SU-DHL-6 (cell line): ENCODE measurements around the gene ZMAT3.

Experiments used
- H2AFZ ChIP-seq: fragments of 200-600 bp; sonication (generic); 2 replicates; pipeline ENCODE4 v1.6.1; 2014; ENCODE audit warnings: low read depth, mild to moderate bottlenecking, moderate library complexity, mixed read lengths, antibody characterized with exemption, low read length; ENCODE audit not compliant: severe bottlenecking
- H3F3A ChIP-seq: fragments of 200-600 bp; shearing (Covaris generic); 2 replicates; pipeline ENCODE4 v1.6.0; 2016; ENCODE audit warnings: antibody characterized with exemption, mild to moderate bottlenecking; ENCODE audit not compliant: insufficient read depth
- H3K27ac ChIP-seq: fragments of 200-600 bp; sonication (generic); 2 replicates; pipeline ENCODE4 v1.5.1; 2016; ENCODE audit warnings: low read depth, mild to moderate bottlenecking, low read length, moderate library complexity, mixed read lengths
- H3K27me3 ChIP-seq: fragments of 200-600 bp; sonication (generic), shearing (Covaris generic); 2 replicates; pipeline ENCODE4 v1.6.0; 2014; ENCODE audit warnings: mild to moderate bottlenecking, low read length
- H3K36me3 ChIP-seq: fragments of 200-600 bp; sonication (generic); 2 replicates; pipeline ENCODE4 v1.6.1; 2014; ENCODE audit warnings: mild to moderate bottlenecking, low read length, mixed read lengths
- H3K4me2 ChIP-seq: fragments of 300-600, 200-600 bp; shearing (Covaris generic), sonication (generic); 2 replicates; pipeline ENCODE4 v1.6.0; 2014; ENCODE audit warnings: low read length, low read depth, mild to moderate bottlenecking; ENCODE audit not compliant: poor library complexity, severe bottlenecking
- H3K4me3 ChIP-seq: fragments of 200-600 bp; sonication (generic); 2 replicates; pipeline ENCODE4 v1.5.1; 2014; ENCODE audit warnings: antibody characterized with exemption, low read length, mild to moderate bottlenecking, mixed read lengths; ENCODE audit not compliant: insufficient read depth, poor library complexity, severe bottlenecking
- H3K79me2 ChIP-seq: fragments of 200-600 bp; sonication (generic); 2 replicates; pipeline ENCODE4 v1.6.1; 2014; ENCODE audit warnings: mild to moderate bottlenecking, low read length, moderate library complexity; ENCODE audit not compliant: insufficient read depth
- H3K9ac ChIP-seq: fragments of 200-600 bp; sonication (generic); 2 replicates; pipeline ENCODE4 v1.7.0; 2014; ENCODE audit warnings: mild to moderate bottlenecking, low read length
- H3K9me2 ChIP-seq: fragments of 200-600 bp; sonication (generic); replicated peaks from 2 replicates; pipeline ENCODE4 v1.6.1; 2014; ENCODE audit warnings: low read length; ENCODE audit not compliant: insufficient read depth
- H3K9me3 ChIP-seq: fragments of 200-600 bp; sonication (generic); 2 replicates; pipeline ENCODE4 v1.6.1; 2014; ENCODE audit warnings: low read length, mixed read lengths; ENCODE audit not compliant: insufficient read depth
- H4K20me1 ChIP-seq: fragments of 200-600 bp; sonication (generic); 2 replicates; pipeline ENCODE4 v1.6.1; 2014; ENCODE audit warnings: low read depth, mild to moderate bottlenecking, antibody characterized with exemption, low read length, moderate library complexity, mixed read lengths
- EZH2phosphoT487 ChIP-seq: fragments of 200-600 bp; sonication (generic), shearing (Covaris generic); conservative IDR thresholded peaks from 2 replicates; pipeline ENCODE4 v1.6.1; 2018; ENCODE audit warnings: mild to moderate bottlenecking, antibody characterized with exemption, low read length, moderate library complexity, mixed read lengths
- TF ChIP-seq, protein P1 (sequence below): fragments of 200-600 bp; sonication (generic); IDR thresholded peaks from one replicate; pipeline ENCODE4 v1.5.1; 2017; ENCODE audit warnings: antibody characterized with exemption, mild to moderate bottlenecking, low read length, moderate library complexity; ENCODE audit not compliant: insufficient read depth, poor library complexity, severe bottlenecking

Gene ZMAT3

DNA sequence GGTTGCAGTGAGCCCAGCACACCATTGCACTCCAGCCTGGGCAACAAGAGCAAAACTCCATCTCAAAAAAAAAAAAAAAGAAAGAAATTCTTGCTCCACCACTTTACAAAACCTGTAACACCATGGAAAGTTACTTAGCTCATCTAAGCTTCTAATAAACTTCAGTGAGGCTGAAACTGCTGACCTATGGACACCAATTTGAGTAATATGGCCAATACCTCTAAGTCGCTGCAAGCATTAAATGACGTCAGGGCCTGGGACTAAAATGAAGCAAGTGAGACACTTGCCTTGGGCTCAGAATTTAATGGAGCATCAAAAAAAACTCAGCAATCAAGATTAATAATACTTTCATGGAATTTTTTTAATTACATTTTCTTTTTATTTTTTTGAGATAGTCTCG lies 42.5 kb downstream of the ZMAT3 start:
- Histone ChIP-seq H3K9me3 (no peaks in the 10 kb centered on the region), H3K27me3 (no peaks in the 10 kb centered on the region), H3K79me2 (no peaks in the 10 kb centered on the region; the same call in 1 of the 2 replicates), H4K20me1 (no peaks in the 10 kb centered on the region), H3K9me2 (no peaks in the 10 kb centered on the region), H3K4me2 (no peak overlapping the region), H3K36me3 (no peaks in the 10 kb centered on the region), H3F3A (no peaks in the 10 kb centered on the region), H3K9ac (no peak overlapping the region), H2AFZ (no peak overlapping the region), H3K4me3 (no peak overlapping the region), H3K27ac (no peak overlapping the region)
- no peak for TF ChIP-seq EZH2phosphoT487
- TF ChIP-seq, protein P1, sequence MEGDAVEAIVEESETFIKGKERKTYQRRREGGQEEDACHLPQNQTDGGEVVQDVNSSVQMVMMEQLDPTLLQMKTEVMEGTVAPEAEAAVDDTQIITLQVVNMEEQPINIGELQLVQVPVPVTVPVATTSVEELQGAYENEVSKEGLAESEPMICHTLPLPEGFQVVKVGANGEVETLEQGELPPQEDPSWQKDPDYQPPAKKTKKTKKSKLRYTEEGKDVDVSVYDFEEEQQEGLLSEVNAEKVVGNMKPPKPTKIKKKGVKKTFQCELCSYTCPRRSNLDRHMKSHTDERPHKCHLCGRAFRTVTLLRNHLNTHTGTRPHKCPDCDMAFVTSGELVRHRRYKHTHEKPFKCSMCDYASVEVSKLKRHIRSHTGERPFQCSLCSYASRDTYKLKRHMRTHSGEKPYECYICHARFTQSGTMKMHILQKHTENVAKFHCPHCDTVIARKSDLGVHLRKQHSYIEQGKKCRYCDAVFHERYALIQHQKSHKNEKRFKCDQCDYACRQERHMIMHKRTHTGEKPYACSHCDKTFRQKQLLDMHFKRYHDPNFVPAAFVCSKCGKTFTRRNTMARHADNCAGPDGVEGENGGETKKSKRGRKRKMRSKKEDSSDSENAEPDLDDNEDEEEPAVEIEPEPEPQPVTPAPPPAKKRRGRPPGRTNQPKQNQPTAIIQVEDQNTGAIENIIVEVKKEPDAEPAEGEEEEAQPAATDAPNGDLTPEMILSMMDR = no peak

- no peaks in the 10 kb centered on the region for H3K9me2 ChIP-seq
- H3K36me3 ChIP-seq = no peaks in the 10 kb centered on the region
- H3K27me3 ChIP-seq = no peaks in the 10 kb centered on the region
- TF ChIP-seq, protein P1 = no peak
- no peak for TF ChIP-seq EZH2phosphoT487
- H3K4me2 ChIP-seq = no peak overlapping the region
- H3K79me2 ChIP-seq = no peaks in the 10 kb centered on the region
- H3K4me3 ChIP-seq = no peak overlapping the region
- H3K9ac ChIP-seq = no peak overlapping the region
- H2AFZ ChIP-seq = no peak overlapping the region
- no peaks in the 10 kb centered on the region for H4K20me1 ChIP-seq
- no peak overlapping the region for H3K27ac ChIP-seq
- no peaks in the 10 kb centered on the region for H3F3A ChIP-seq
- no peaks in the 10 kb centered on the region for H3K9me3 ChIP-seq
Measured at GRCh38 chr3:179028408-179028807, 43.2 kb downstream of the ZMAT3 start.

DNA sequence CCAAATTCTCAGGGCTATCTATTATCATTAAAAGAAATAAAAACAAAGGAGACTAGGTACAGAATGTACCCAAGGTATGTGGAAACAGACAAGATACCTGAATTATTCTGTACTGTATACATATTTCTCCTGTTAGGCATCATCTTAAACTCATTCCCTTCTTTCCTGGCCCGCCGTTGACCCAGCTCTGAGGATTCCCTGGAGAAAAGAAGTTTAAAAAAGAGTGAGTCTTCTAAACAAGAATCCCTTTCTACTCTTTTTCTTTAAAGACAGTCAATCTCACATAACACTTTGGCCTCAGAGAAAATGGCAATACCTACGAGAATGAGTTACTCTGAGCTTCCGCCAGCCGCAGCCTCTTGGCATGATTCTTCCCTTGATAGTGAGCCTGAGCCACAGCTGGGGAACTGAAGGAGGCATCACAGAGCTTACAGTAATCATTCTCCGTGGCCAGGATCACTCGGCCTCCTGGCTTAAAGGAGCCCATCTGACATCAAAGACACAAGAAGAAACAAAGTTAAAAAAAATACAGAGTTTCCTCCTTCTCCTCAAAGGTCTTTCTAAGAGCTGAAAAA lies 44.2 kb downstream of the ZMAT3 start:
- H4K20me1 ChIP-seq = no peaks in the 10 kb centered on the region
- H3K4me2 ChIP-seq = no peak overlapping the region
- H3K9me3 ChIP-seq = no peaks in the 10 kb centered on the region
- H3K27me3 ChIP-seq = no peaks in the 10 kb centered on the region
- H3K79me2 ChIP-seq = no peaks in the 10 kb centered on the region
- H3F3A ChIP-seq = no peaks in the 10 kb centered on the region
- no peaks in the 10 kb centered on the region for H3K36me3 ChIP-seq
- no peak for TF ChIP-seq EZH2phosphoT487
- TF ChIP-seq, protein P1 = no peak
- H3K27ac ChIP-seq = no peak overlapping the region
- H3K9ac ChIP-seq = no peak overlapping the region
- H2AFZ ChIP-seq = no peak overlapping the region
- H3K9me2 ChIP-seq = no peaks in the 10 kb centered on the region
- no peak overlapping the region for H3K4me3 ChIP-seq
